Measurements from ENCODE around the gene CAMK4. TPM values are rescaled to one million over a fixed set of nuclear protein-coding genes. Genes with fewer than 3 reads are reported as not detected.

CAMK4 gene
- total and polyA plus RNA-seq, 2 donors (not counting 1 experiment from before 2014, with no cell fraction given) = 0.83 to 5.9 TPM

DNA sequence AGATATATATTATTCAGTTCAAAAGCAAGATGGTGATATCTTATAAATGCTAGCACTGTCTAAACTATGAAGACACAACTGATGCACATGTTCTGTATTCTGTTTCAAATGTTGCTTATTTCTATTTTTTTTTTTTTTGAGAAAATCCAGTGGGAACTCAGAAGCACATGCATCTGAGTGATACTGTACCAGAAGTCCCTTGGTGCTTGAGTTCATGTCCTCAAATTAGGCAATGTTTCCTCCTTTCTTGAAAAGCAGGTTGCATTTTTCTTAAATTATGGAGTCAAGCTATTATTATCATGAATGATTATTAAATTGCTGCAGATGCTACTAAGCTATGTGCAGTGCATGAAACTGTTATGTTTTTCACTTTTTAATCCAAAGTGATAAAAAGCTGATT is 70.4 kb downstream of the CAMK4 start:
- H3K9me3 ChIP-seq (ENCODE audit: control insufficient read depth, insufficient read depth, low read depth, low read length) = no peaks in the 10 kb centered on the region

DNA sequence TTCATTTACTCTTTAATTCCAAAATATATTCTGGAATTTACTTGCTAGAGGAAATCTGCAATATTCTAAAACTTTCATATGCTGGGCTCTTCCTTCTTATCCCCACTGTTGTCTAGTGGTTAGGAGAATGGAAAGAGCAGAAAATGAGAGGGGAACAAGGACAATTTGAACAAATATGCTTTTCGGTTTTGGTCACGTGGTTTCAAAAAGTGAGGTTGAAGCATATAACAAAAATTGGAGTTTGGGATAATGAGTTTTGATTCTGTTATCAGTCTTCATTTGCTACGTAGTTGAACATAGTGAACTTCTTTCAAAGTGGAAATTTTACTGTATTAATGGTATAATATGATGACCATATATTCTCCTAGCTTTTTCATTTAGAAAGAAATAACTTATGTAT is 71.5 kb downstream of the CAMK4 start:
- Histone ChIP-seq H3K4me3 (replicated peaks in 1 of 4; ENCODE audit: control extremely low read depth in 1 of 4, insufficient read depth in 1 of 4, low read depth in 3 of 4, low read length in 4 of 4) (no peak overlapping the region), H3K27me3 (ENCODE audit: control insufficient read depth, insufficient read depth, low read length) (no peaks in the 10 kb centered on the region), H3K9me3 (ENCODE audit: control insufficient read depth, insufficient read depth, low read depth, low read length) (no peaks in the 10 kb centered on the region), H3K4me1 (ENCODE audit: control insufficient read depth, extremely low read depth, insufficient read depth, low read length) (no peaks in the 10 kb centered on the region), H2AFZ (ENCODE audit: low read length) (no peak overlapping the region), H3K9ac (ENCODE audit: insufficient read depth, low read length) (no peak overlapping the region), H4K20me1 (ENCODE audit: control insufficient read depth, extremely low read depth, insufficient read depth, low read length) (no peaks in the 10 kb centered on the region), H3K36me3 (ENCODE audit: control insufficient read depth, insufficient read depth, low read length) (no peaks in the 10 kb centered on the region), H3K27ac (ENCODE audit: insufficient read depth, low read length) (no peak overlapping the region), H3K79me2 (ENCODE audit: control insufficient read depth, insufficient read depth, low read length) (no peaks in the 10 kb centered on the region), H3K4me2 (ENCODE audit: extremely low read depth, insufficient read depth, low read length) (no peak overlapping the region)
- no peak for DNase-seq (ENCODE audit: low read depth in 2 of 2)
- no peak for TF ChIP-seq EZH2 (IDR thresholded peaks at IDR 0.05; ENCODE audit: low read length, missing control alignments)
- TF ChIP-seq, protein P1, sequence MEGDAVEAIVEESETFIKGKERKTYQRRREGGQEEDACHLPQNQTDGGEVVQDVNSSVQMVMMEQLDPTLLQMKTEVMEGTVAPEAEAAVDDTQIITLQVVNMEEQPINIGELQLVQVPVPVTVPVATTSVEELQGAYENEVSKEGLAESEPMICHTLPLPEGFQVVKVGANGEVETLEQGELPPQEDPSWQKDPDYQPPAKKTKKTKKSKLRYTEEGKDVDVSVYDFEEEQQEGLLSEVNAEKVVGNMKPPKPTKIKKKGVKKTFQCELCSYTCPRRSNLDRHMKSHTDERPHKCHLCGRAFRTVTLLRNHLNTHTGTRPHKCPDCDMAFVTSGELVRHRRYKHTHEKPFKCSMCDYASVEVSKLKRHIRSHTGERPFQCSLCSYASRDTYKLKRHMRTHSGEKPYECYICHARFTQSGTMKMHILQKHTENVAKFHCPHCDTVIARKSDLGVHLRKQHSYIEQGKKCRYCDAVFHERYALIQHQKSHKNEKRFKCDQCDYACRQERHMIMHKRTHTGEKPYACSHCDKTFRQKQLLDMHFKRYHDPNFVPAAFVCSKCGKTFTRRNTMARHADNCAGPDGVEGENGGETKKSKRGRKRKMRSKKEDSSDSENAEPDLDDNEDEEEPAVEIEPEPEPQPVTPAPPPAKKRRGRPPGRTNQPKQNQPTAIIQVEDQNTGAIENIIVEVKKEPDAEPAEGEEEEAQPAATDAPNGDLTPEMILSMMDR (conservative IDR thresholded peaks at IDR 0.05 in 1 of 2, IDR thresholded peaks at IDR 0.05 in 1 of 2; ENCODE audit: low read depth in 1 of 2, low read length in 2 of 2) = no peak

More for the DNA sequence above, 70.4 kb downstream of the CAMK4 start:
- Histone ChIP-seq H3K36me3 (ENCODE audit: control insufficient read depth, insufficient read depth, low read length) (no peaks in the 10 kb centered on the region), H3K27ac (ENCODE audit: insufficient read depth, low read length) (no peak overlapping the region), H3K4me2 (ENCODE audit: extremely low read depth, insufficient read depth, low read length) (no peak overlapping the region), H2AFZ (ENCODE audit: low read length) (no peak overlapping the region), H3K4me1 (ENCODE audit: control insufficient read depth, extremely low read depth, insufficient read depth, low read length) (no peaks in the 10 kb centered on the region), H3K4me3 (replicated peaks in 1 of 4; ENCODE audit: control extremely low read depth in 1 of 4, insufficient read depth in 1 of 4, low read depth in 3 of 4, low read length in 4 of 4) (no peak overlapping the region), H3K79me2 (ENCODE audit: control insufficient read depth, insufficient read depth, low read length) (no peaks in the 10 kb centered on the region), H3K27me3 (ENCODE audit: control insufficient read depth, insufficient read depth, low read length) (no peaks in the 10 kb centered on the region), H4K20me1 (ENCODE audit: control insufficient read depth, extremely low read depth, insufficient read depth, low read length) (no peaks in the 10 kb centered on the region), H3K9ac (ENCODE audit: insufficient read depth, low read length) (no peak overlapping the region)
- DNase-seq (ENCODE audit: low read depth in 2 of 2) = no peak
- no peak for TF ChIP-seq EZH2 (IDR thresholded peaks at IDR 0.05; ENCODE audit: low read length, missing control alignments)
- TF ChIP-seq, protein P1 (conservative IDR thresholded peaks at IDR 0.05 in 1 of 2, IDR thresholded peaks at IDR 0.05 in 1 of 2; ENCODE audit: low read depth in 1 of 2, low read length in 2 of 2) = no peak

DNA sequence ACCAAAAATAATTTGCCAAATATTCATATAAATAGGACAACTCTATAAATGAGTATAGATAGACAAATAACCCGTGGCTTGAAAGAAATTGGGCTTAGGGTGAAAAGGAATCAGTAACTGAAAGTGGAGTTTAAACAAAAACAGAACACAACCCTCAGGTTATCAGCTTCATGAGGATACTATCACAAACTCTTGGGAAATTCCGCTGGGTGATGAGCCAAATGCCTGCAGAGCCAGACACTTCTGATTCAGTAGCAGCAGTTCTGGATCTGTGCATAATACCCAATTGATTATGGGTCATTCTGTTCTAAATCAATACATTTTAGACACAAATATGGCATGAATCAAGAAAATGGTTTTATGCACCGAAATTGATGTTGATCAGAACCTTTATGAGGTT is 72.4 kb downstream of the CAMK4 start:
- Histone ChIP-seq H3K79me2 (ENCODE audit: control insufficient read depth, insufficient read depth, low read length) (no peaks in the 10 kb centered on the region), H3K27ac (ENCODE audit: insufficient read depth, low read length) (no peak overlapping the region), H3K27me3 (ENCODE audit: control insufficient read depth, insufficient read depth, low read length) (no peaks in the 10 kb centered on the region), H3K36me3 (ENCODE audit: control insufficient read depth, insufficient read depth, low read length) (no peaks in the 10 kb centered on the region), H3K4me1 (ENCODE audit: control insufficient read depth, extremely low read depth, insufficient read depth, low read length) (no peaks in the 10 kb centered on the region), H3K4me2 (ENCODE audit: extremely low read depth, insufficient read depth, low read length) (no peak overlapping the region), H4K20me1 (ENCODE audit: control insufficient read depth, extremely low read depth, insufficient read depth, low read length) (no peaks in the 10 kb centered on the region), H3K9me3 (ENCODE audit: control insufficient read depth, insufficient read depth, low read depth, low read length) (no peaks in the 10 kb centered on the region), H2AFZ (ENCODE audit: low read length) (no peak overlapping the region), H3K9ac (ENCODE audit: insufficient read depth, low read length) (no peak overlapping the region), H3K4me3 (replicated peaks in 1 of 4; ENCODE audit: control extremely low read depth in 1 of 4, insufficient read depth in 1 of 4, low read depth in 3 of 4, low read length in 4 of 4) (no peak overlapping the region)
- no peak for DNase-seq (ENCODE audit: low read depth in 2 of 2)
- TF ChIP-seq, protein P1 (conservative IDR thresholded peaks at IDR 0.05 in 1 of 2, IDR thresholded peaks at IDR 0.05 in 1 of 2; ENCODE audit: low read depth in 1 of 2, low read length in 2 of 2) = no peak
- no peak for TF ChIP-seq EZH2 (IDR thresholded peaks at IDR 0.05; ENCODE audit: low read length, missing control alignments)

All from fibroblast of lung (primary cell).